ENCODE results near the gene CREB5.

Gene CREB5

DNA sequence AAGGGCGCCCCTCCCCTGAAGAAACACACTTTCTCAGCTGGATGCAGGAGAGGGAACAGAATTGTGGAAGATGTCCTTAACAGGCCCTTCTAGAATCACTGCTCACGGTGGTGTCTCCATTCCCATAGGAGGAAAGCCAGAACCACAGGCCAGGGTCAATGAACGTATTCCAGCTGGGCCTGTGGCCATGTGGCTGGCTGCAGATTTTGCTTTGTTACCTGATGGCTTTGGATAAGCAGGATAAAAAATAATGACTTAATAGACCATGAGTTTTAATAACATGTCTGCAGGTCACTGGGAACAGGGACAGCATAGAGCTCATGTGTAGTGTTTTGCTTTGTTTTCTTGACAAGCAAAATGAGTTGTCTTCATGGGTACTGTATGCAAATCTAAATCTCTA, 335.5 kb downstream of the CREB5 start:
- Histone ChIP-seq H3K27me3 (ENCODE audit: insufficient read depth, low read depth, severe bottlenecking) (peaks cover 62% of the 10 kb centered on the region), H3K4me3 (ENCODE audit: low read depth, low read length) (no peak overlapping the region), H3K36me3 (no peaks in the 10 kb centered on the region), H3K9me3 (ENCODE audit: severe bottlenecking) (no peaks in the 10 kb centered on the region), H3K27ac (no peak overlapping the region)
- TF ChIP-seq, protein P1, sequence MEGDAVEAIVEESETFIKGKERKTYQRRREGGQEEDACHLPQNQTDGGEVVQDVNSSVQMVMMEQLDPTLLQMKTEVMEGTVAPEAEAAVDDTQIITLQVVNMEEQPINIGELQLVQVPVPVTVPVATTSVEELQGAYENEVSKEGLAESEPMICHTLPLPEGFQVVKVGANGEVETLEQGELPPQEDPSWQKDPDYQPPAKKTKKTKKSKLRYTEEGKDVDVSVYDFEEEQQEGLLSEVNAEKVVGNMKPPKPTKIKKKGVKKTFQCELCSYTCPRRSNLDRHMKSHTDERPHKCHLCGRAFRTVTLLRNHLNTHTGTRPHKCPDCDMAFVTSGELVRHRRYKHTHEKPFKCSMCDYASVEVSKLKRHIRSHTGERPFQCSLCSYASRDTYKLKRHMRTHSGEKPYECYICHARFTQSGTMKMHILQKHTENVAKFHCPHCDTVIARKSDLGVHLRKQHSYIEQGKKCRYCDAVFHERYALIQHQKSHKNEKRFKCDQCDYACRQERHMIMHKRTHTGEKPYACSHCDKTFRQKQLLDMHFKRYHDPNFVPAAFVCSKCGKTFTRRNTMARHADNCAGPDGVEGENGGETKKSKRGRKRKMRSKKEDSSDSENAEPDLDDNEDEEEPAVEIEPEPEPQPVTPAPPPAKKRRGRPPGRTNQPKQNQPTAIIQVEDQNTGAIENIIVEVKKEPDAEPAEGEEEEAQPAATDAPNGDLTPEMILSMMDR (IDR thresholded peaks at IDR 0.05; ENCODE audit: low read depth, low read length), result no peak
- DNase-seq, result no peak

DNA sequence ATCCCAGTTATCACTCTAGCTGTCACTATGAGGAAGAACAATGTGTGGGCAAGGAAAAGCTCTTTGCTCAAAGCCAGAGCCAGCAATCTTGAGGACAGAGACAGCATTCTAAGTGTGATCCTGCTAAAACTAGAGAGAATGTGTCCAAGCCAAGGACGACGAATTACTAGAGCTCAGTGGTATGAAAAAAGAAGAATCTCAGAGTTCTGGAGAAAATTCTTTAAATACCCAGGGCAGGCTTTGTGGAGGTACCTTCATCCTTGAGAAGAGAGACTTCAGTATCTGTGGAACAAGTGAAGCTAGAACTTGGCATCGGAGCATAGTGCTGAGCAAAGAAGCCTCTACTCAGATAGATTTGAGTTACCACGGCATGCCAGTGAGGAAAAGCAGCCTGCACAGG, 336.0 kb downstream of the CREB5 start:
- Histone ChIP-seq H3K27me3 (ENCODE audit: insufficient read depth, low read depth, severe bottlenecking) (peaks cover 62% of the 10 kb centered on the region), H3K4me3 (ENCODE audit: low read depth, low read length) (no peak overlapping the region), H3K27ac (no peak overlapping the region), H3K36me3 (no peaks in the 10 kb centered on the region), H3K9me3 (ENCODE audit: severe bottlenecking) (no peaks in the 10 kb centered on the region)
- DNase-seq, result no peak
- TF ChIP-seq, protein P1 (IDR thresholded peaks at IDR 0.05; ENCODE audit: low read depth, low read length), result no peak

DNA sequence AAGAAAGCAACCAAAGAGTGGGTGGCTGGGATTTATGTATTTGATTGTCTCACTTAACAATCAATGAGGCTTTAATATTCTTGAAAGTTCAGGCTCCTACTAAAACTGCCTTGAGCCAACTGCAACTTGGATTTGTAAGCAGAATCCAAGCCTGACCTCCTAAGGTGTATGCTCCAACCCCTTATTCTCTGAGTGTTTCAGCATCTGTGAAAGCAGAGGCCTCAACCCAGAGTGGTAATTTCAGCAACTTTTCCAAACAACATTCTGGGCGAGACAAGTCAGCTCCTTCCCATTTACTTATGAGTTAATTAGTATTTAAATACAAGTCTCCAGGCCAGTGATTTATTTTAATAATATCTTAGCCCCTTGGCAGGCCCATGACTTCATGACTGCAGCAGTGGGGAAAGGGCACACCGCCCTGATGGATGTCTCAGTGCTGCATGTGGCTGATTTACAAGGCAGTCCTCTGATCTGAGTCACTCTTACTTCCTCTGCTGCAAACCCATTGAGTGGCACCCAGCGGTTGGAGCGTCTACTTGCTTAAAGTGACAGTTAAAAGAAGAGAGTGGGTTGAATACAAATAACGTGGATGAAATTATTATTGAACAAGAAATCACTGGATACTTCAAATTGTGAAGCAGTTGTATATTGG, 336.7 kb downstream of the CREB5 start:
- Histone ChIP-seq H3K36me3 (no peaks in the 10 kb centered on the region), H3K4me3 (ENCODE audit: low read depth, low read length) (no peak overlapping the region), H3K27ac (no peak overlapping the region), H3K27me3 (ENCODE audit: insufficient read depth, low read depth, severe bottlenecking) (peaks cover 62% of the 10 kb centered on the region), H3K9me3 (ENCODE audit: severe bottlenecking) (no peaks in the 10 kb centered on the region)
- no peak for DNase-seq
- TF ChIP-seq, protein P1 (IDR thresholded peaks at IDR 0.05; ENCODE audit: low read depth, low read length), result no peak

DNA sequence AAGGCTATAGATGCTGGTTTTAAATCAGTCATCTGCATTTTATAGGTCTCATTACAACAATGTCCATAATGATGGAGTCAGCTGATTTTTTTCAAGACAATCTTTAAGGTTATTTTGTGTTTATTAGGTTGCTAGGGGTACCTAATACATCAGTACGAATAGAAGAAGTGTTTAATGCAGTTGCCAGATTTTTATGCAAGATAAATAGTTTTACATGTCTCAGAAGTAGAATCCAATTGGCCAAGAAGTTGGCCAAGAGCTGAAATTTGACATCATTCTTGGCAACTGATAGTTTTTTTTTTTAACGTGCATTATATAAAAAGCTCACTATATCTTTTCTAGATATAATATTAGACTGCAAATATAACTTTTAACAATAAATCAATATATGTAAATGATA, 337.3 kb downstream of the CREB5 start:
- DNase-seq, result no peak
- Histone ChIP-seq H3K27ac (no peak overlapping the region), H3K27me3 (ENCODE audit: insufficient read depth, low read depth, severe bottlenecking) (peaks cover 67% of the 10 kb centered on the region), H3K9me3 (ENCODE audit: severe bottlenecking) (no peaks in the 10 kb centered on the region), H3K36me3 (no peaks in the 10 kb centered on the region), H3K4me3 (ENCODE audit: low read depth, low read length) (no peak overlapping the region)
- TF ChIP-seq, protein P1 (IDR thresholded peaks at IDR 0.05; ENCODE audit: low read depth, low read length), result no peak

DNA sequence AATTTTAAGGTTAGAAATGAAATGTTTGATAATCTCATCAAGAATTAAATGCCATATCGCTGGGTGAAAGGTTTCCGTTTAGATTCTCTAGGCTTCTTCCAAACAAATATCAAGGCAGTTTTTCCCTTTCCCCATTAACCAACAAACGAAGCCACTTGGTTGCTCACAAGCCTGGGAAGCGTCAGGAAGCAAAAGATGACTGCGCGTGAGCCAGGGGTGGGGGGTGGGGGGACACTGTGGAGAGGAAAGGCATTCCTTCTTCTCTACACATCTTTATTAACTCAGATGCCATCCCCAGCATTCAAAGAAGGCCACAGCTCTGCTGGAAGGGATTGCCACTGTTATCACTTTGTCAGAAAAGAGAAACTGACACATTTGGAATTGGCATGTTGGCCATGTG, 338.7 kb downstream of the CREB5 start:
- TF ChIP-seq, protein P1 (IDR thresholded peaks at IDR 0.05; ENCODE audit: low read depth, low read length), result no peak
- H3K4me3 ChIP-seq (ENCODE audit: low read depth, low read length), result no peak overlapping the region
- DNase-seq, result no peak
- H3K9me3 ChIP-seq (ENCODE audit: severe bottlenecking), result no peaks in the 10 kb centered on the region
- H3K36me3 ChIP-seq, result no peaks in the 10 kb centered on the region
- H3K27ac ChIP-seq, result no peak overlapping the region
- peaks cover 71% of the 10 kb centered on the region for H3K27me3 ChIP-seq (ENCODE audit: insufficient read depth, low read depth, severe bottlenecking)

DNA sequence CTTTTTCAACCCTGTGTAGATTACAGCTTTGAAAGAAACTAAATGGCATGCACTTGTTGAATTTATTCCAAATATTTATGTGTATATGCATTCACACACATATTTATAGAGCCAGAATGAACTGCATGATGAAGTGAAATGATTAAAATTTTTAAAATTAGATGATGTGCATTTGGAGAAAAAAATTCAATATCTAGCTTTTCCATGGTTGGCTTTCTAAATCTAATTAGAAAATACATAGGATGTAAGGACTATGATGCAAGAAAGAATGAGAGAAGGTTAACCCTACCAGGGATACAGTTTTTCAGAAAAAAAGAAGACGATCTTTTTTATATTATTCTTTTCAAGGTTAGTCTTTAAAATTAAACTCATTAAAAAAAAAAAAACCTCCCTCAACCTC, 341.3 kb downstream of the CREB5 start:
- Histone ChIP-seq H3K4me3 (ENCODE audit: low read depth, low read length) (no peak overlapping the region), H3K27me3 (ENCODE audit: insufficient read depth, low read depth, severe bottlenecking) (peaks cover 67% of the 10 kb centered on the region), H3K9me3 (ENCODE audit: severe bottlenecking) (no peaks in the 10 kb centered on the region), H3K36me3 (no peaks in the 10 kb centered on the region), H3K27ac (no peak overlapping the region)
- no peak for DNase-seq
- TF ChIP-seq, protein P1 (IDR thresholded peaks at IDR 0.05; ENCODE audit: low read depth, low read length), result no peak
